Panc1 (cell line): Measurements from ENCODE around the gene ORM2. TPM values are rescaled to one million over a fixed set of nuclear protein-coding genes. Genes with fewer than 3 reads are reported as not detected.

Experiments used
- ATAC-seq: fragments of 200-7000 bp; cut with Tn5 transposase; 2 replicates; pipeline ENCODE4 v1.9.1; 2020; ENCODE audit warnings: mild to moderate bottlenecking, moderate library complexity
- BruUV-seq: library from RNA; stranded (reverse); fragments of 400-500 nt; replicated peaks from 2 replicates; lab custom pipeline; 2021; lab: Mats Ljungman, UMichigan
- CTCF ChIA-PET: fragments of 300-600 bp; sonication (Branson Sonifier 250); formaldehyde crosslinking; loops from one replicate; lab custom pipeline; 2022; ENCODE audit warnings: antibody characterized with exemption; lab: Charles Lee
- POLR2A ChIA-PET: fragments of 300-600 bp; sonication (Branson Sonifier 250); formaldehyde crosslinking; loops from one replicate; lab custom pipeline; 2022; ENCODE audit warnings: antibody characterized with exemption; lab: Charles Lee
- DNase-seq: peaks from one replicate; pipeline ENCODE4 v3.0.0-alpha.2; 2010; ENCODE audit warnings: low read depth, low spot score
- H3K27ac ChIP-seq: 2 replicates; pipeline ENCODE4 v1.5.1; 2011; ENCODE audit warnings: mild to moderate bottlenecking, low read length, inconsistent platforms
- H3K27me3 ChIP-seq: fragments of 200-500 bp; sonication (Bioruptor generic); 2 replicates; pipeline ENCODE4 v1.6.0; 2014; ENCODE audit warnings: low read length, inconsistent platforms; ENCODE audit not compliant: control insufficient read depth, insufficient read depth
- H3K36me3 ChIP-seq: fragments of 200-500 bp; sonication (Bioruptor generic); 2 replicates; pipeline ENCODE4 v1.5.1; 2014; ENCODE audit warnings: inconsistent platforms, mild to moderate bottlenecking, low read length, moderate library complexity; ENCODE audit not compliant: control insufficient read depth, insufficient read depth
- H3K4me1 ChIP-seq: 2 replicates; pipeline ENCODE4 v1.5.1; 2011; ENCODE audit warnings: inconsistent platforms, mild to moderate bottlenecking, low read length, moderate library complexity; ENCODE audit not compliant: control insufficient read depth, insufficient read depth
- H3K4me3 ChIP-seq, 2 experiments: 2 replicates each; pipeline ENCODE4 v1.5.1; 2011 to 2012; ENCODE audit warnings: low read depth in 2 of 2, low read length in 2 of 2, mild to moderate bottlenecking in 2 of 2, inconsistent platforms in 1 of 2, moderate library complexity in 1 of 2
- H3K9me3 ChIP-seq: fragments of 200-500 bp; sonication (Bioruptor generic); 2 replicates; pipeline ENCODE4 v1.5.1; 2014; ENCODE audit warnings: low read depth, mild to moderate bottlenecking, inconsistent platforms, low read length, moderate library complexity; ENCODE audit not compliant: control insufficient read depth, insufficient read depth
- CTCF ChIP-seq: fragments of 450-650 bp; IDR thresholded peaks from 2 replicates; pipeline ENCODE4 v1.5.1; 2017; ENCODE audit warnings: mild to moderate bottlenecking
- POLR2AphosphoS5 ChIP-seq: IDR thresholded peaks from 2 replicates; pipeline ENCODE4 v1.6.1; 2012; ENCODE audit warnings: mild to moderate bottlenecking, low read depth, low read length, moderate library complexity
- REST ChIP-seq, 2 experiments: IDR thresholded peaks; 2 replicates each; pipeline ENCODE4 v1.6.1; 2011 to 2012; ENCODE audit warnings: low read depth in 2 of 2, control low read depth in 1 of 2, low read length in 1 of 2, mild to moderate bottlenecking in 1 of 2, moderate library complexity in 1 of 2; ENCODE audit not compliant: insufficient read depth in 1 of 2
- SIN3A ChIP-seq: IDR thresholded peaks from 2 replicates; pipeline ENCODE4 v1.6.1; 2012; ENCODE audit warnings: low read depth, mild to moderate bottlenecking, low read length, moderate library complexity, borderline replicate concordance; ENCODE audit not compliant: insufficient read depth
- TCF7L2 ChIP-seq: IDR thresholded peaks from 2 replicates; pipeline ENCODE4 v1.6.1; 2011; ENCODE audit warnings: mild to moderate bottlenecking, low read depth, low read length, inconsistent platforms
- in situ Hi-C: cut with HindIII; loops from 2 replicates; pipeline ENCODE4 v1.10.0; 2016; ENCODE audit warnings: low sequenced_read_pairs, low pct_unique_long_range_greater_than_20kb
- intact Hi-C: fragments of 100-400 bp; cut with micrococcal nuclease; formaldehyde crosslinking; loops from one replicate; pipeline ENCODE4 v1.10.0; 2022; ENCODE audit not compliant: unreplicated experiment
- total RNA-seq: library from RNA; stranded (reverse); gene quantifications from one replicate; pipeline ENCODE4 v1.2.1, GENCODE V29; 2021; ENCODE audit not compliant: unreplicated experiment

The ORM2 gene
- total RNA-seq, 1 experiment from 2014 or later: 0.77 TPM

GRCh38 chr9:114285166-114285867, 44.4 kb upstream of the ORM2 start:
- no peak for TF ChIP-seq SIN3A
- TF ChIP-seq REST (IDR thresholded peaks at IDR 0.05; ENCODE audit: insufficient read depth in 1 of 2, low read depth in 2 of 2, low read length in 1 of 2): no peak
- no peak for TF ChIP-seq CTCF
- TF ChIP-seq TCF7L2: no peak
- TF ChIP-seq POLR2AphosphoS5: no peak
- BruUV-seq: no TSS peak
- in situ Hi-C loops: no loop called here
- H3K4me3 ChIP-seq: no peak overlapping the region
- ChIA-PET CTCF (no interaction called here), POLR2A (no interaction called here)
- no peak for ATAC-seq
- peaks cover 15% of the 10 kb centered on the region for H3K4me1 ChIP-seq
- H3K36me3 ChIP-seq: no peaks in the 10 kb centered on the region
- DNase-seq: no peak
- intact Hi-C loops: no loop called here
- H3K9me3 ChIP-seq: no peaks in the 10 kb centered on the region
- H3K27ac ChIP-seq: no peak overlapping the region
- H3K27me3 ChIP-seq: no peaks in the 10 kb centered on the region

GRCh38 chr9:114286146-114286679, 43.5 kb upstream of the ORM2 start:
- ATAC-seq (no peak), DNase-seq (no peak)
- intact Hi-C loops: no loop called here
- TF ChIP-seq CTCF (no peak), SIN3A (no peak), TCF7L2 (no peak)
- Histone ChIP-seq H3K4me3 (no peak overlapping the region), H3K27me3 (no peaks in the 10 kb centered on the region), H3K36me3 (no peaks in the 10 kb centered on the region), H3K9me3 (no peaks in the 10 kb centered on the region), H3K27ac (no peak overlapping the region), H3K4me1 (peaks cover 15% of the 10 kb centered on the region)
- in situ Hi-C loops: no loop called here
- ChIA-PET POLR2A (no interaction called here), CTCF (no interaction called here)
- BruUV-seq: no TSS peak
